ENCODE results near the gene AK5.

Gene AK5

GRCh38 chr1:77545970-77546369 lies 264.2 kb downstream of the AK5 start:
- DNase-seq, result no peak

DNA sequence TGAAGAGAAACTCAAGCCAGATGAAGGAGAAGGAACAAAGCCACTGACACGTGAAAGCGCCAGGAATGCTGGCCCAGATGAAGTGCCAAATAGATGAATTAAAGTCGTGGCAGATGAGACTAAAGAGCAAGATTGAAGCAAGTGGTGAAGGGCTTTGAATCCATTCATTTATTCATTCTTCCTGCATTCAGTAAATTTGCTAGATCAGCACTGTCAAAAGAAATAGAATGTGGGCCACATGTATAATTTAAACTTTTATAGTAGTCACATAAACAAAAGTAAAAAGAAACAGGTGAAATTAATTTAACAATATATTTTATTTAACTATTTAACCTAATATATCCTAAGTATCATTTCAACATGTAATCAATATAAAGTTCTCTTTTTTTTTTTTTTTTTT lies 265.1 kb downstream of the AK5 start:
- no peak for DNase-seq

- no peak for DNase-seq
These were observed 266.5 kb downstream of the AK5 start for GRCh38 chr1:77548285-77548684.

DNA sequence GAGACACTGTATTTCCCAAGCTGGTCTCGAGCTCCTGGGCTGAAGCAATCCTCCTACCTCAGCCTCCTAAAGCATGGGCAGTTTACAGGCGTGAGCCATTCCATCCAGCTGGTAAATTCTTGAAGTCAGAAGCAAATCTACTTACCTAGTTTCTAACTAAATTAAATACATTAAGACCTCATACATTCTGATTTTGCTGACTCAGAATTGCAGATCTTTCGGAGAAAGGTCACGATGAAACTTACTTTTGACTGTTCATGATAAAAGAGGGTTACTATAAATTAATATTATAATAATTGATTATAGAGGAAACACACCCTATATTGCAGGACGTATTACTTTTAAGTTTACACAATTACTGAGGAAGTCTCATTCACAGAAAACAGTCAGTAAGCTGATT lies 268.3 kb downstream of the AK5 start:
- no peak for DNase-seq

- no peak for DNase-seq
These were observed 270.8 kb downstream of the AK5 start for GRCh38 chr1:77552626-77553025.

DNA sequence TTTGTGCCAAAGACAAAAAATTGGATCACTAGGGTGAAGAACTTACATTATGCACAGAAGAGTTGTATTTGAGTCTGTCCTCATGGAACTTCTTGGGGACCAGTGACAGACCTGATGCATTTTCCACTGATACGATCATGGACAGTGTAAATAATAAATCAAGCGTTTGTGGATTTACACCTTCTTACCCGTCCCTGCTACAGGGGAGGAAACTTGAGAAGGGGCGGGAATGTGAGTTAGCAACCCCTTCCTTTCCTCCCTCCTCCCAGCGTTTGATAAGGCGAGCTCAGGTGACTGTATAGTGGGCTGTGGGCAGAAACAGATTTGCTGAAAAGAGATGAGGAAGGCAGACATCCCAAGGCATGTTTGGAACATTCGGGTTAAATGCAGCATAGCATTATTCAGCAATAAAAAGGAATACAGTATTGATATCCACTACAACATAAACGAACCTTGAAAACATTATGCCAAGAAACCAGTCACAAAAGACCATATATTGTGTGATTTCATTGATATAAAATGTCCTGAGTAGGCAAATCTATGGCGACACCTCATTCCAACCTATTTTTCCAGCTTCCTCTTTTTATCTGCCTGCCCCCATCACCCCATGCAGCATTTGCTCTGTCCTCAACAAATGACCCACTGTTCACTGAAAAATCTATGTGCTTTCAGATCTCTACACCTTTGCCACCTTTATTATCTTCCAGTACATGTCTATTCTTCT lies 271.9 kb downstream of the AK5 start:
- no peak for DNase-seq

DNA sequence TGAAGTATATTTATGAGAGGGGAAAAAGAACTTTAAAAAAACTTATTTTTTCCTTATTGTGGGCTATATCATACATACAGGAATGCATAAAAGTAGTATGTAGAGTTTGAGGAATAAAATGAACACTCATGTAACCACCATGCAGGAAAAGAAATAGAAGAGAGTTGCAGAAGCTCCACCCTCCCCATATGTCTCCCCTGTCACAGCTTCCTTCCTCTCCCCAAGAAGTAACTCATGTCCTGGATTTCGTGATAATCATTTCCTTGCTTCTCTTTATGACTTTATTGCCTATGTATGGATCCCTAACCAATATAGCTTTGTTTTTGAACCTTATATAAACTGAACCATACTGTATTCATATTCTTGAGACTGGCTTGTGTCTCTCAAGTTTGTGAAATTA lies 274.2 kb downstream of the AK5 start:
- DNase-seq, result peak in 1 of 4 experiments; percentile 24

DNA sequence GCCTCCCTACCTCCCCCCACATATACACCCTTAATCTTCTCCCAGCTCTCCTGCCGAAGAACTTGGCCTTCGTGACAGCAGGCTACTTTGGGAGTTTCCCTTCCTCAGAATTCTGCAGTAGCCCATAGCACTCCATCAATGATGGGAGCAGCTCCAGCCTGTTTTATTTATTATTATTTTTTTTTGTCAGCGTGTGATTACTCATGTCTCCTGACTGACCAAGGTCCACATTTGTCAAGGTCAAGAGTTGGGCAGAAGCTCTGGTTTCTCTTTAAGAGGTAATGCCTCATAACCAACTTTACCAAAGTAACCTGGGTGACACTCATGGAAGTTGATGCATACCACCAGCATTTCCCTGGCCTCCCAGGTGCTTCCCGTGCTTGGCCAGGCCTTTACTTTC lies 275.2 kb downstream of the AK5 start:
- no peak for DNase-seq

GRCh38 chr1:77558591-77559164 lies 276.9 kb downstream of the AK5 start:
- no peak for DNase-seq

GRCh38 chr1:77560741-77561140 lies 278.9 kb downstream of the AK5 start:
- DNase-seq, result no peak

DNA sequence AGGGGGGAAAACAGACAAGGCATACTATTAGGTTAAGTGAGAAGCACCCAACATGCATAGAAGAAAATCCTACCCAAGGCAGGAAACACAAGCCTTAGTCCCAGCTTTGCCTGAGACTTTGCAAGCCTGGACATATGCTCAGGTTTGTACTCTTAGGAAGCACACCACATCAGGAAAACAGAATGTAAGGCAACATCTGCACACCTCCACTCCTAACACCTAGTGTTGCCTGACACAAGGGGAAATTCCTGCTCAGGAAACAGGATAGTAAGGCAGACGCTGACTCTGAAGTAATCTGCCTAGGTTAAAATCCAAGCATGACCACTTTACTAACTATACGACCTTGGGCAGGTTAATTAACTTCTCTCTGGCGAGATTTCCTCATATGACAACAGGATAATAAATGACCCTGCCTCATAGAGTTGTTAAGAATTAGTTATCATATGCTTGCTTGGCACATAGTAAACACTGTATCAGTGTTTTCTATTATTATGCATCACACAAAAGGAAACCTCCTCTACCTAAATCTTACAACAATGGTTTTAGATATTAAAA lies 280.9 kb downstream of the AK5 start:
- no peak for DNase-seq

GRCh38 chr1:77565321-77565720 lies 283.5 kb downstream of the AK5 start:
- DNase-seq, result no peak

DNA sequence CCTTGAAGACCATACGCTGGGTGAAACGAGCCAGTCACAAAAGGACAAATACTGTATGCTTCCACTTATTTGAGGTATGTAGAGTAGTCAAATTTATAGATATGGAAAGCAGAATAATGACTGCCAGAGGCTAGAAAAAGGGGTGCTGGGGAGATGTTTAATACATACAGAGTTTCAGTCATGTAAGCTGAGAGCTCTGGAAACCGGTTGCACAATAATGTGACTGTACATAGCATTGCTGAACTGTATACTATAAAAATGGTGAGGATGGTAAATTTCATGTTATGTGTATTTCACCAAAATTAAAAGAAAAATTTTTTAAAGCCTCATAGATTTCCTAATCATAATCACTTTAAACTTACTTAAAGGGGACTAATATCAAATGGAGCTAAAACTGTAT lies 289.8 kb downstream of the AK5 start:
- DNase-seq, result no peak

GRCh38 chr1:77579547-77579946 lies 297.7 kb downstream of the AK5 start:
- DNase-seq, result no peak

DNA sequence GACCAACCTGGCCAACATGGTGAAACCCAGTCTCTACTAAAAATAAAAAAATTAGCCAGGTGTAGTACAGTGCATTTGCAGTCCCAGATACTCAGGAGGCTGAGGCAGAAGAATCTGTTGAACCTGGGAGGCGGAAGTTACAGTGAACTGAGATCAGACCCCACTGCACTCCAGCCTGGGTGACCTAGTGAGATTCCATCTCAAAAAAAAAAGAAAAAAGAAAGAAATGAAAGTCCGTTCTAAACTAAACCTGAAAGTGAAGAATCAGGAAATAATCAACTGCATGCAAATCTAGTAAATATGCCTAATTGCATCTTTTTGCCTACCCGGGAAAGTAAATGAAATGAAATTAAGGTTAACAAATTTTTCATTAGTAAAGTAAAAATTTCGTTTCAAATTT lies 301.1 kb downstream of the AK5 start:
- DNase-seq, result no peak

GRCh38 chr1:77583483-77583882 lies 301.7 kb downstream of the AK5 start:
- DNase-seq, result no peak

DNA sequence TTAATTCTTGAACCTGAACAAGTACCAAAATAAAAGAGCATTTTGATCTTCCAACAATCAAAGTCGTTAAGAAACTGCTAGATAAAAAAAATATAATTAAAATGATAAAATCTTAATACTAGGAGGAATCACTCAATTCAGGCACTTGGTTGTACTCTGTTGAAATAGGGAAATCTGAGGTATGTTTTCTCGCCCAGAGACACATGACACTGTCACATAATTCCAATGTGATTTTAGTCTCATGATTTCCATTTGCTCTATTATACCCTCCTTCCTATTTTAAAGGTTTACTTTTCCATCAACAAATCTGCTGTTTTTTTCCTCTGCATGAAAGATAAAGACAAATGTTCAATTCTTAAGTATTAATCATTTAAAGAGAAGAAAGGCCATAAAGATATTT lies 303.1 kb downstream of the AK5 start:
- DNase-seq, result peak; percentile 9 to 57 (median 30)

DNA sequence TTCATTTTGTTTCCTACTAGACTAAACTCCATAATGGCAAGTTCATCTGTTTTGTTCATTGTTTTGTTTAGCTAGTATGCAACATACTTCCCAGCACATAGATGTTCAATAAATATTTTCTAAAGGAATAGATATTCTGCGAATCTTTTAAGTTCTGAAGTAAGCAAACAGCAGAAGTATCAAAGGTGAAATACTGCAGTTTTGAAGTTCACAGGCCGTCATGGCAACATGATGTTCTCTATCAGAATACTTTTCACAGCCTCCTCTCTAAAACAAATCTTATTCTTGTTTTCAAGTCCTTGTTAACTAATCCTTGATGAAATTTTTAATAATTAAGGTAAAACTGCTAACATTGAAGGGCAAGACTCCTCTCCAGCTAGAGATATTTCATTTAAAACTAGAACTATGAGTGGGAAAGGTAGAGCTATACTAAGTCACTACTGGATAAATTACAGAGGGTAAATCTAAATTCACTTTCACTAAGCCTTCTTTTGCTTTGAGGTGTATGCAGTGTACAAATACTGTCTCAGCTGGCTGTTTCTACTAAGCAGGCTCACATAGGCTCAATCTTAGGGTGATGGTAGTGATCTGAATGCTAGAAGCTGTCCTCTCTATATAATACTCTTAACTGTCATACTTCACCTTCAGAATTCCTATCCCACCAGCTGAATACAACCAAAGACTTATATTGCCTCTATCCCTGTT lies 303.9 kb downstream of the AK5 start:
- DNase-seq, result no peak

DNA sequence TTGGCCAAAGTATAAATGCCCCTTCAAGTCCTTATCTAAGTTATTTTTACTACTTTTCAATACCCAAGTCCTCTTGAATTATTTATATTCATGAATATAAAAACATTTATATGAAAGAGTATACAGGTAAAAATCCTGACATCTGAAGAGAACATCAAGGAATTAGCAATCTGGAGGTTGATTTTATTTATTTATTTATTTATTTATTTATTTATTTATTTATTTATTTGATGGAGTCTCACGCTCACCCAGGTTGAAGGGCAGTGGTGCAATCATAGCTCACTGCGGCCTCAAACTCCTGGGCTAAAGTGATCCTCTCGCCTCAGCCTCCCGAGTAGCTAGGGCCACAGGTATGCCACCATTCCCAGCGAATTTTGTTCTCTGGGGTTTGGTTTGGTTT lies 307.4 kb downstream of the AK5 start:
- no peak for DNase-seq

DNA sequence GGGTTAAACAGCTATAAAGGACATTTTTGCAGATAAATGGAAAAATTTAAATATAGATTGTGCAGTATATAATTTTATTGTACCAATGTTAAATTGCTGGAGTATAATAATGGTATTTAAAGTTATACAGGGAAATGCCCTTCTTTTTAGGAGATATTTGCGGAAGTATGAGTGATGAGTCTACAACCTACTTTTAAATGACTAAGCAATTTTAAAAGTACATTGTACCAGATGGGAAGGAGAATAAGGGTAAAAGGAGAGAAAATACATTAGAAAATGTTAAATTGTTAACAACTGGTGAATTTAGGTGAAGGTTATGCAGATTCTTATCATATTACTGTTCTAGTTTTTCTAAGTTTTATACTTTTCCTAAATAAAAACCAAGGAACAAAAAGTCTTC lies 308.8 kb downstream of the AK5 start:
- peak in 2 of 4 experiments; percentile 50 to 64 for DNase-seq

GRCh38 chr1:77592906-77593305 lies 311.1 kb downstream of the AK5 start:
- DNase-seq, result no peak

GRCh38 chr1:77594366-77595112 lies 312.7 kb downstream of the AK5 start:
- no peak for DNase-seq

DNA sequence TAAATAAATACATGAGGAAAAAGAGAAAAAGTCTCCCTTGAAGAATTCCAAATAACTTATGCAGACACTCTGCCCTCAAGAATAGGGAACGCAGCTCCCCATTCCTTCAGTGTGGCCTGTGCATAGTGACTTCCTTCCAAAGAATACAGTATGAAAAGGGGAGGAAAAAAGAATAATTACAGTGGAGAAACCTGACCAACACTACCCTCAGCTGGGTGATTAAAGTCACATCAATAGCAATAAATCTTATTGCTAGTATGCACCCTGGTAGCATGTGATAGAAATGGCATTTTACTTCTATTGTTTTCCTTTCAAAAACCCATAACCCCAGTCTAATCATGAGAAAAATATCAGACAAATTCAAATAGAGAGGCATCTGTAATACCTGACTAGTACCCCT lies 315.5 kb downstream of the AK5 start:
- no peak for DNase-seq
